Stimulated activated memory B cell treated with anti-CD40 and anti-IgM and Interleukin-4, amounts not matched to agents 10 μg/mL and 1 μg/mL and 100 μg/mL, for 72 hours (primary cell): ENCODE data around the gene PLD6.

ENCODE experiments used
- ATAC-seq: fragments of 150-1000 bp; cut with Tn5 transposase; 2 replicates; pipeline ENCODE4 v1.10.0; 2021
- H3K27ac Mint-ChIP-seq: one replicate; pipeline ENCODE4 v1.8.0; 2022; ENCODE audit warnings: mild to moderate bottlenecking, mixed read lengths
- H3K27me3 Mint-ChIP-seq: one replicate; pipeline ENCODE4 v1.8.0; 2022; ENCODE audit warnings: mixed read lengths
- H3K36me3 Mint-ChIP-seq: one replicate; pipeline ENCODE4 v1.8.0; 2022; ENCODE audit warnings: mixed read lengths
- H3K4me1 Mint-ChIP-seq: one replicate; pipeline ENCODE4 v1.8.0; 2022; ENCODE audit warnings: mixed read lengths
- H3K4me3 Mint-ChIP-seq: one replicate; pipeline ENCODE4 v1.8.0; 2022; ENCODE audit warnings: mild to moderate bottlenecking, moderate library complexity, mixed read lengths
- H3K9me3 Mint-ChIP-seq: one replicate; pipeline ENCODE4 v1.8.0; 2022; ENCODE audit warnings: mixed read lengths

Gene PLD6

GRCh38 chr17:17177176-17177575 is 29.0 kb downstream of the PLD6 start:
- Mint-ChIP-seq H3K4me3 (no peak overlapping the region), H3K27ac (peak overlapping the region; percentile 84), H3K36me3 (peaks cover 70% of the 10 kb centered on the region), H3K27me3 (no peaks in the 10 kb centered on the region), H3K9me3 (no peaks in the 10 kb centered on the region), H3K4me1 (peaks cover 72% of the 10 kb centered on the region)
- no peak for ATAC-seq

GRCh38 chr17:17176341-17176740 is 29.8 kb downstream of the PLD6 start:
- Mint-ChIP-seq H3K36me3 (peaks cover 68% of the 10 kb centered on the region), H3K4me1 (peaks cover 68% of the 10 kb centered on the region)

GRCh38 chr17:17175917-17176316 is 30.2 kb downstream of the PLD6 start:
- peak overlapping the region; percentile 84 for H3K27ac Mint-ChIP-seq
- H3K4me1 Mint-ChIP-seq, result peaks cover 67% of the 10 kb centered on the region
- H3K9me3 Mint-ChIP-seq, result no peaks in the 10 kb centered on the region
- H3K27me3 Mint-ChIP-seq, result no peaks in the 10 kb centered on the region
- ATAC-seq, result peak; percentile 88
- peaks cover 69% of the 10 kb centered on the region for H3K36me3 Mint-ChIP-seq
- H3K4me3 Mint-ChIP-seq, result no peak overlapping the region

More at GRCh38 chr17:17176341-17176740, 29.8 kb downstream of the PLD6 start:
- no peaks in the 10 kb centered on the region for H3K27me3 Mint-ChIP-seq
- H3K27ac Mint-ChIP-seq, result peak overlapping the region; percentile 84
- no peak overlapping the region for H3K4me3 Mint-ChIP-seq
- H3K9me3 Mint-ChIP-seq, result no peaks in the 10 kb centered on the region
- no peak for ATAC-seq

GRCh38 chr17:17175340-17175739 is 30.8 kb downstream of the PLD6 start:
- Mint-ChIP-seq H3K27ac (peak overlapping the region; percentile 84), H3K9me3 (no peaks in the 10 kb centered on the region), H3K36me3 (peaks cover 63% of the 10 kb centered on the region), H3K27me3 (no peaks in the 10 kb centered on the region), H3K4me1 (peaks cover 61% of the 10 kb centered on the region), H3K4me3 (no peak overlapping the region)
- no peak for ATAC-seq

- H3K9me3 Mint-ChIP-seq, result no peaks in the 10 kb centered on the region
- no peak overlapping the region for H3K4me3 Mint-ChIP-seq
- peaks cover 50% of the 10 kb centered on the region for H3K4me1 Mint-ChIP-seq
- peak overlapping the region; percentile 84 for H3K27ac Mint-ChIP-seq
- ATAC-seq, result no peak
- peaks cover 60% of the 10 kb centered on the region for H3K36me3 Mint-ChIP-seq
- no peaks in the 10 kb centered on the region for H3K27me3 Mint-ChIP-seq
Observed at GRCh38 chr17:17173921-17174320, 32.2 kb downstream of the PLD6 start.

- peaks cover 64% of the 10 kb centered on the region for H3K36me3 Mint-ChIP-seq
- no peaks in the 10 kb centered on the region for H3K9me3 Mint-ChIP-seq
Observed at GRCh38 chr17:17172990-17173389, 33.1 kb downstream of the PLD6 start.

GRCh38 chr17:17172001-17172939 is 33.9 kb downstream of the PLD6 start:
- Mint-ChIP-seq H3K4me1 (peaks cover 50% of the 10 kb centered on the region), H3K4me3 (no peak overlapping the region), H3K27ac (no peak overlapping the region), H3K9me3 (no peaks in the 10 kb centered on the region), H3K36me3 (peaks cover 67% of the 10 kb centered on the region), H3K27me3 (no peaks in the 10 kb centered on the region)
- ATAC-seq, result no peak

More at GRCh38 chr17:17172990-17173389, 33.1 kb downstream of the PLD6 start:
- Mint-ChIP-seq H3K4me3 (no peak overlapping the region), H3K27me3 (no peaks in the 10 kb centered on the region), H3K4me1 (peaks cover 50% of the 10 kb centered on the region), H3K27ac (no peak overlapping the region)
- no peak for ATAC-seq

GRCh38 chr17:17171186-17171585 is 34.9 kb downstream of the PLD6 start:
- Mint-ChIP-seq H3K36me3 (peaks cover 66% of the 10 kb centered on the region), H3K27ac (peak overlapping the region; percentile 49), H3K4me3 (no peak overlapping the region), H3K27me3 (no peaks in the 10 kb centered on the region), H3K4me1 (peaks cover 47% of the 10 kb centered on the region), H3K9me3 (no peaks in the 10 kb centered on the region)
- ATAC-seq, result no peak

GRCh38 chr17:17170346-17170985 is 35.7 kb downstream of the PLD6 start:
- Mint-ChIP-seq H3K4me1 (peaks cover 40% of the 10 kb centered on the region), H3K27ac (peak overlapping the region; percentile 49), H3K36me3 (peaks cover 67% of the 10 kb centered on the region), H3K4me3 (no peak overlapping the region), H3K9me3 (no peaks in the 10 kb centered on the region), H3K27me3 (no peaks in the 10 kb centered on the region)
- ATAC-seq, result no peak

- Mint-ChIP-seq H3K4me1 (peaks cover 29% of the 10 kb centered on the region), H3K27me3 (no peaks in the 10 kb centered on the region), H3K9me3 (no peaks in the 10 kb centered on the region), H3K27ac (no peak overlapping the region), H3K36me3 (peaks cover 71% of the 10 kb centered on the region), H3K4me3 (no peak overlapping the region)
- no peak for ATAC-seq
Observed at GRCh38 chr17:17169396-17169795, 36.7 kb downstream of the PLD6 start.

- peaks cover 76% of the 10 kb centered on the region for H3K36me3 Mint-ChIP-seq
Observed at GRCh38 chr17:17168401-17168800, 37.7 kb downstream of the PLD6 start.

GRCh38 chr17:17167986-17168385 is 38.1 kb downstream of the PLD6 start:
- Mint-ChIP-seq H3K36me3 (peaks cover 80% of the 10 kb centered on the region), H3K4me1 (peaks cover 16% of the 10 kb centered on the region), H3K9me3 (no peaks in the 10 kb centered on the region), H3K4me3 (no peak overlapping the region), H3K27me3 (no peaks in the 10 kb centered on the region), H3K27ac (no peak overlapping the region)
- no peak for ATAC-seq

More at GRCh38 chr17:17168401-17168800, 37.7 kb downstream of the PLD6 start:
- Mint-ChIP-seq H3K9me3 (no peaks in the 10 kb centered on the region), H3K4me3 (no peak overlapping the region), H3K27ac (peak overlapping the region; percentile 7), H3K27me3 (no peaks in the 10 kb centered on the region), H3K4me1 (peaks cover 20% of the 10 kb centered on the region)
- no peak for ATAC-seq

- H3K4me1 Mint-ChIP-seq, result peaks cover 10% of the 10 kb centered on the region
Observed at GRCh38 chr17:17167356-17167755, 38.8 kb downstream of the PLD6 start.

GRCh38 chr17:17166446-17166845 is 39.7 kb downstream of the PLD6 start:
- no peak overlapping the region for H3K27ac Mint-ChIP-seq
- no peak for ATAC-seq
- no peaks in the 10 kb centered on the region for H3K27me3 Mint-ChIP-seq
- no peak overlapping the region for H3K4me3 Mint-ChIP-seq
- H3K36me3 Mint-ChIP-seq, result peaks cover 82% of the 10 kb centered on the region
- H3K9me3 Mint-ChIP-seq, result no peaks in the 10 kb centered on the region
- H3K4me1 Mint-ChIP-seq, result peaks cover 5% of the 10 kb centered on the region

More at GRCh38 chr17:17167356-17167755, 38.8 kb downstream of the PLD6 start:
- no peak for ATAC-seq
- Mint-ChIP-seq H3K27me3 (no peaks in the 10 kb centered on the region), H3K9me3 (no peaks in the 10 kb centered on the region), H3K36me3 (peaks cover 80% of the 10 kb centered on the region), H3K4me3 (no peak overlapping the region), H3K27ac (no peak overlapping the region)

- H3K9me3 Mint-ChIP-seq, result no peaks in the 10 kb centered on the region
- no peak overlapping the region for H3K4me3 Mint-ChIP-seq
- no peaks in the 10 kb centered on the region for H3K27me3 Mint-ChIP-seq
- peaks cover 84% of the 10 kb centered on the region for H3K36me3 Mint-ChIP-seq
- ATAC-seq, result no peak
- no peaks in the 10 kb centered on the region for H3K4me1 Mint-ChIP-seq
- no peak overlapping the region for H3K27ac Mint-ChIP-seq
Observed at GRCh38 chr17:17165666-17166308, 40.3 kb downstream of the PLD6 start.
